HG02981 (cell line): ENCODE results near the gene SLCO2B1.

Experiments
- ATAC-seq: cut with Tn5 transposase; IDR thresholded peaks from one replicate; pipeline ENCODE4 v1.9.1; 2021; ENCODE audit warnings: mild to moderate bottlenecking, moderate library complexity; ENCODE audit not compliant: unreplicated experiment

SLCO2B1 gene

DNA sequence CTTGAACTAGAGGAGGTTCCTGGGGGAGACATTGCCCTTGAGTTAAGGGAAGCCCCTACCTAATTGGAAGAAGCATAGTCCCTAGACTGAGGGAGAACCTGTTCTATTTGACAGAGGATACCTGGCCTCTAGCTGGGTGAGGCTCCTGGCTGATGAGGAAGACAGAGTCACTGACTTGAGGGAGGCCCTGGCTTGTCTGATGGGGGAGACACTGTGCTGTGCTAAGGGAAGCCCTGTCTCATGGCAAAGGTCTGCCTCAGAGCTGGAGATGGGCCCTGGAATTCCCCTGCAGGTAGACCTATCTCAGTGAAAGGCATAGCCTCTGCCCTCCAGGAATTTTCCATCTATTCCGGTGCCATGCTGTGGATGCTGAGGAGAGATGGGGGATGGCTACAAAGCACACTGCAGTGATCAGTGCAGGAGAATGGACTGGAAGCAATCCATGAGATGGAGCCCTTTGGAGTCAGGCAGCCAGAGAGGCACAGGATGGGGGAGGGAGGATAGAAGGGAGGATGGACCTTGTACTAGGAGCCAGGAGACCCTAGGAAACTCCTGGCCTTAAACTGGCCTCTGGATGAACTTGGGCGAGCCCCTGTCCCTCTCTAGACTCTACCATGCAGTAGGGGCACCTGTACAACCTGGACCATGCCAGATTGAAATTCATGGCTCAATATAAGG is 39.9 kb downstream of the SLCO2B1 start:
- ATAC-seq, result no peak

DNA sequence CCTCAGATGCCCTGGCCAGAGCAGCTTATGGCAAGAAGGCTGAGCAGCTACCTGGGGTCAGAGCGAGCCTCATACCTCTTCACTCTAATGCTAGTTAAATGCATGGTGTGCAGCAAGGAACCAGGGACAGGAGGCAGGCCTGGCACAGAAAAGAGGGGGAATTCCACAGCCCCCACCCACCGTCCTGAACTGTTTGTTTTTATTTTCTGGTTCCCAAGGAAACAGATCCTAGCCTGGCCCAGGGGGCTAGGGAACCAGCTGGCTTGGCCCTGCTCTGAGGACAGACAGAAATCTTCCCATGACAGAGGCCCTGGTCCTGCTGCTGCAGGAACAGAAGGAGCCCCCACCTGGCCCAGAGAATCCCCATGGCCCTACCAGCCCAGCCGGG is 40.4 kb downstream of the SLCO2B1 start:
- no peak for ATAC-seq

DNA sequence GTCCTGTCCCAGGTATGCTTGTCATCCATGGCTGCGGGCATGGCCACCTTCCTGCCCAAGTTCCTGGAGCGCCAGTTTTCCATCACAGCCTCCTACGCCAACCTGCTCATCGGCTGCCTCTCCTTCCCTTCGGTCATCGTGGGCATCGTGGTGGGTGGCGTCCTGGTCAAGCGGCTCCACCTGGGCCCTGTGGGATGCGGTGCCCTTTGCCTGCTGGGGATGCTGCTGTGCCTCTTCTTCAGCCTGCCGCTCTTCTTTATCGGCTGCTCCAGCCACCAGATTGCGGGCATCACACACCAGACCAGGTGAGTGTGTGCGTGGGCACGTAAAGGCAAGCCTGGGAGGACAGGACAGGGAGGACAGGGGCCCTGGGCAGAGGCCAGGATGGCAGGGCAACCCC is 42.4 kb downstream of the SLCO2B1 start:
- ATAC-seq, result no peak

DNA sequence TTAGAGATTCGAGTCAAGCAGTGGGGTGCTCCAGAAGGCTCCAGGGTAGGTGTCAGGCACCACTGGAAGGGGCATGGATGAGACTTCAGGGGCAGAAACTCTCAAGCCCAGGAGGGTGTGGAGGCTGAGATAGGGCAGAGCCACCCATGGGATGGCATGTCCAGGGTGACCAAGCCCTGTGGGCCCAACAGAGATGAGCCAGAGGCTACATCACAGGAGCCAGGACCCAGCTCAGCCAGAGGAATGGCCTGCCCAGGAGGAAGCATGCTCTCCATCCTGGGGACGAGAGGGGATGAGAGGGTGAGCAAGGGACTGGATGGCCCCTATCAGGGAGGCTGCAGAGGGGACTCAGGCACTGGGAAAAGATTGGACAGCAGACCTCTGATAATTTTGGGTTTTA is 42.8 kb downstream of the SLCO2B1 start:
- no peak for ATAC-seq

DNA sequence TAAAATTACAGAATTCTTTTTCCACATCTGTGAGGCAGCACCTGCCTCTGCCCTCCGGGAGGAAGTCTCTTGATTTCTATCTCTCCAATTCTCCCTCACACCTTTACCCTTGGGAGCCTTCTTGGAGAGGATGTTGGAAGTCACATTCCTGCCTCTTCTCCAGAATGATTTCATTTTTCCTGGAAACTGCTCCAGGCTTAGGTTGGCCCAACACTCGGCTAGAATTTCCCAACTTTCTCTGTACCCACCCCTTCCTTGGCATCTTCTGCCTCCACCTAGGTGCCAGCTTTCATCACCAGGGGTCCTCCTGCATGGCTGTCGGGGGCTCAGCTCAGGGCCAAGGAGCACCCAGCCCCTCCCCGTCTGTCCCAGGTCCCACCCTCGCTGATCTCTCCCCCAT is 43.2 kb downstream of the SLCO2B1 start:
- ATAC-seq, result no peak

DNA sequence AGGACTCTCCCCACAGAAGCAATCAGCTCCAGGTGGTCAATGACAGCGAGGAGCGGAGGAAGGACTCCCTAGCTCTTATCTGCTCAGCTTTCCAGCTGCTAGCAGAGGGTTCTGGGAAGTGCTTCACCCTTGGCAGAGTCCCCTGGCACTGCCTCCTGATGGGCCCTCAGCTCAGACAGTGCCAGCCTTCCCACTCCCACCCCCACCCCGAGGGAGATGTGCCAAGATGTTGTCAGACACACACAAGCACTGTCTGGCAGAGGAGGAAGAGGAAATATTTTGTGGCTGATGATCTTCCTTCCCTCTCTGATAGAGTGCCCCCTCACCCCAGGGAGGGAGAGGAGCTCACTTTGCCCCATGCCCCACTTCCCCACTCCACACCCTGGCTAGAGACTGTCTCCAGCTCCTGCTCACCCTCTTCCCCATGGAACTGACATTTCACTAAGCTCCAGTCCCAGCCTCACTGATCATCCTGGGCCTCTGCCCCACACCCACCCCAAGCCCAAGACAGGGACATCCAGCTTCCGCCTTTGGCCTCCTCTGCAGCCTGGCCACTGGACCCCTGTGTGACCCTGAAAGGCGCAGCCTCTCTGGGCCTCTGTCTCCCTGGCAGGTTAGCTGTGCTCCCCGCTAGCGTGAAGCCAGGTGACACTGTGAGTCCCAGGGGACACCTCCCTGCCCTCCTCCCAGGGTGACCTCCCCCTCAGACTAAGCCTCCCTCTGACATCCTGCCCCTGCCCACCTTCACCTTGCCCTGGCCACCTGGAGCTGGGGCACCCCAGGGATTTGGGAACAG is 44.5 kb downstream of the SLCO2B1 start:
- no peak for ATAC-seq

DNA sequence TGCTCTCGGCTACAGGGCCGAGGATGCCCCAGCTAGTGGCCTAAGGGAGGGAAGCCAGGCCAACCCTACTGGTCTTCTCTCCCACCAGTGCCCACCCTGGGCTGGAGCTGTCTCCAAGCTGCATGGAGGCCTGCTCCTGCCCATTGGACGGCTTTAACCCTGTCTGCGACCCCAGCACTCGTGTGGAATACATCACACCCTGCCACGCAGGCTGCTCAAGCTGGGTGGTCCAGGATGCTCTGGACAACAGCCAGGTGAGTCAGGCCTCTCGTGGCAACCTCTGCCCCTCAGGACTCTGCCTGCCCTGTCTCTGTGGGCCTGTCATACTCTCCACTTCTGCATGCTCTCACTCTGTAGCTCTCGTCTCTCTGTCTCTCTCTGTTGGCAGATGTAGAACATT is 45.5 kb downstream of the SLCO2B1 start:
- no peak for ATAC-seq

DNA sequence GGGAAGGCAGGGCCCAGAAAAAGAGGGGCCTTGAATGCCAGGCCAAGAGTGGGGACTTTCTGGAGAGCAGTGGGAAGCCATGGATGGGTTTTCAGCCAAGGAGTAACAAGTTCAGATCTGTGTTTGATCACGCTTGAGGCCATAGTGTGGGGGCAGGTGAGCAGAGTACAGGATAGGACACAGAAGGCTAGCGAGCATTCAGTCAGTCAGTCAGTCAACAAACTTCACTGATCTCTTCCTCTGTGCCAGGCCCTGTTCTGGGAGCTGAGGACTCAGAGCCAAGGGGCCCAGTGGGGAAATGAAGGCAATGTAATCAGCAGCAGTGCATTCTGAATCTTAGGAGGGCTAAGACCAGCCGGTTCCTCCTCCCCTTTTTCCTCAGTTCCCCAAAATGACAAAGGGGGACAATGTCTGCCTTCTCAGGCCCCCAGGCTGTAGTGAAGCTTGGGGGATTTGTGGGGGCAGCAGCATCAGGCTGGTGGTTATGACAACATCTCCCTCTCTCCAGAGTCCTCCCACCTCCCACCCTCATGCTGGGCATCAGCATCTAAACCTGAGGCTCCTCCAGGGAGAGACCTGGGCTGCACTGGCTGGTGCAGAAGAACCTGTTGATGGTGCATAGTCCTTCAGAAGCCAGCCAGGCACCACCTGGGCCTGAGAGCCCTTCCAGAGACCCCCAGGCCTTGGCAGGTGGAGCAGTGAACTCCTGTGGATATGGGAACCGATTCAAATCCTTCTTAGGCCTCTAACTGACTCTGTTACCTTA is 46.8 kb downstream of the SLCO2B1 start:
- ATAC-seq, result no peak

DNA sequence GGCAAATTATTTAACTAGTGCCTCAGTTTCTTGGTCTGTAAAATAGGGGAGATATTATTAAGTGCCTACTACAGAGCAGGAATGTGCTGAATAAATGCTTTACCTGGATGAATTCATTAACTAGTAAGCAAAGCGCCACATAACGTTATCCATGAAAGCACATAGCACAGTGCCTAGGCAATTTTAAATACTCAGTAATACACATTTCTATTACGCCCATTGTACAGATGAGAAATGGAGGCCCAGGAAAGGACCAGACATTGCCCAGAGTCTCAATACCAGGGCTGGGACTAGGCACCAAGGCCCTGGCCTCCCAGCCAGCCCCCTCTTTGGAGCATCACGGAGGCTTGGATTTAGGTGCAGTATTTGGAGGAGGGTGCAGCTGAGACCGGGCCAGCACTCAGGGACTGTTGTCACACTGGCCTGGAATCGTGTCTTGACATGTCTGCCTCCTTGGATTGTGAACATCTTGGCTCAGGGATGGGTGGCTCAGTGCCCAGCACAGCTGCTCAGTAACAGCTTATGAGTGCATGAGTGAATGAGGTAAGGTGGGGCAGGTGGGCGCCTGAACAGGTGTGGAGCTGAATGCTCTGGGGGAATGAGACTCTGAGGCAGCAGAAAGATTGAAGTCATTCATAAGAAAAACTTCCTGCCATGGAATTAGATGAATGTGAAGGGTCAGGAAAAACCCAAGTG is 47.5 kb downstream of the SLCO2B1 start:
- no peak for ATAC-seq

DNA sequence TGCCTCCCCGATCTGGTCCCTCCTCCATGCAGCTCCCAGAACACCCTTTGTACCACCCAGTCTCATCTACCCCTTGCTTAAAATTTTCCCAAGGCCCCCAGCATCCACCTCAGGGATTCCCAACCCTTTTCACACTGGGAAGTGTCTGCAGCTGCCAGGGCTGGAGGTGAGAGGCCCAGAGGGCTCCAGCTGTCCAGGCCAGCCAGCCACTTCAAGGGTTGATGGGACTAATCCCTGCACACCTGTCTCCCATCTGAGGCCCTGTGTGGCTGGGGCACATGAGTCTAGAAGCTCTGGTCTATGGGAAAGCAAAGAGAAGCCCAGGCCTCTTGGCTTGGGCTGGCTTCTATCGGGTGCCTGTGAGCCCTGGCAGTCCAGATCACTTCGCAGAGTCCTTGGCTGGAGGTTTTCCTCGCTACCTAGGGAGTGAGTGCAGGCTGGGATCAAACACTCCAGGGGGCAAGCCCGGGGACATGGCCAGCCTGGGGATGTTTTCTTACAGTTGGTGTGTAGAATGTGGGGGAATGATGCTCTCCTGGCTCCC is 48.6 kb downstream of the SLCO2B1 start:
- ATAC-seq, result no peak

DNA sequence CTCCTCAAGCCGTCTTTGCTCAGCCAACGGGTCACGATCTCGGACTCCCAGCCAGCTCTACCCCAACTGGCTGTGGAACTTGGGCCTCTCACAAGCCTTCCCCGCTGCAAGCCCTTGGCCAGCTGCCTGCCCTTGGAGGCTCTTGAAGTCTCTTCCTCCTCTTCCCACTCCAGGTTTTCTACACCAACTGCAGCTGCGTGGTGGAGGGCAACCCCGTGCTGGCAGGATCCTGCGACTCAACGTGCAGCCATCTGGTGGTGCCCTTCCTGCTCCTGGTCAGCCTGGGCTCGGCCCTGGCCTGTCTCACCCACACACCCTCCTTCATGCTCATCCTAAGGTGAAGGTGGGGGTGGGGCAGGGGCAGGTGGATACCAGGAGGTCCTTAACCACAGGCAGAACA is 49.1 kb downstream of the SLCO2B1 start:
- ATAC-seq, result no peak

DNA sequence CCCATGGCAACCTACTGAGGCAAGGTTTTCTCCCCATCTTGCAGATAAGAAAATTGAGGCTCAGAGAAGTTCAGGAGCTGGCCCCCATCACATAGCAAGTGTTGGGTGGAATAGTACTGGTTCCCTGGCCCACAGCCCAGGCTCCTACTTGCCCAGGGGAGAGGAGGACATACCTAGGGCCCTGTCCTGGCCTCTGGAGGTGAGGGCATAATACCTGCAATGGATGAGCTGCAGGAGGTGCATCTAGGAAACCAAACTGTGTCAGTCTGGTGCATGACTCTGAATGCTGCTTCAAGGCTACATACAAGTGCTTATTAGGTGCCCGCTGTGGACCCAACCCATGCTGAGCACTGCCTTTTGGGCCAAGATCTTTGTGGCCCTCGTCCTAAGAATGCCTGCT is 49.6 kb downstream of the SLCO2B1 start:
- no peak for ATAC-seq

DNA sequence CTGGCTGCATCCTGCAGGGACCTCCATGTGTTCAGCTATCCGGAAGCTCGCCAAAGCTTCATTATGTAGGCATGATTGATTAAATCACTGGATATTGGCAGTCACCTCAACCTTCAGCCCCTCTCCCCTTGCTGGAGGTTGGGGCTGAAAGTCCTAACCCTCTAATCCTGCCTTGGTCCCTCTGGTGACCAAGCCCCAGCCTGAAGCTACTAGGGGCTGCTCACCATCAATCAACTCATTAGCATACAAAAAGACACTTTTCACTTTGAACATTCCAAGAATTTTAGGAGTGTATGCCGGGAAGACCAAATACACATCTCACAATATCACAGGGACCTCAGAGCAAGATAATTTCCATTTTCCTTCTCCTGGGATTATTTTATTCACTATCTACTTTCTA is 50.9 kb downstream of the SLCO2B1 start:
- ATAC-seq, result no peak

DNA sequence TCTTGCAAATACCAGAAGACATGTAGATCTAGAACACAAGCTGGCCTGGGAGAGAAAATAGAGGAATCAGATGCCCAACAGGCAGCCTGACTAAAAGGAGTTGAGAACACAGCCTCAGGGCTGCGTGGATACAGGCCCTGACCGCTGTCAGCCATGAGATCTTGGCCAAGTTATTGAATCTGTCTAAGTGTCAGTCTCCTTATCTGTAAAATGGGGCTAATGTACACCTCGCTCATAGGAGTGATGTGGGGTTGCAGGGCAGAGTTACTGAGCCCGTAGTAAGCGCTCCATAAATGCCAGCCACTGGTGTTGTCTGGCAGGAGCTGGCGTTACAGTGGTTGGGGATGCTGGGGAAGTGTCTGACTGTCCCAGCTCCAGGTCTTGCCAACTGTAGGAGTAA is 51.3 kb downstream of the SLCO2B1 start:
- ATAC-seq, result no peak

DNA sequence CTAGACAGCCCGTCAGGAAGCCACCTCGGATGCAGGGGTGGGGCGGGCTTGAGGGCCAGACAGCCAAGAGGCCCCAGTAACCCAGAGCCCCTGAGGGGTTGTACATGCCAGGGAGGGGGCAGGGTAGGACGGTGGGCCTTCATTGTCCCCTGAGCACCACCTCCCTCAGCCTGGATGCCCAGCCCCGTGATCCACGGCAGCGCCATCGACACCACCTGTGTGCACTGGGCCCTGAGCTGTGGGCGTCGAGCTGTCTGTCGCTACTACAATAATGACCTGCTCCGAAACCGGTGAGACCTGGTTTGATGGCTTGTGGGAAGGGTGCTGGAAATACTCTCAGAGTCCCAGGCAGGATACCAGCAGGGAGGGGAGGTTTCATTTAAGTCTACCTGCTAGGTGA is 52.2 kb downstream of the SLCO2B1 start:
- ATAC-seq, result no peak

DNA sequence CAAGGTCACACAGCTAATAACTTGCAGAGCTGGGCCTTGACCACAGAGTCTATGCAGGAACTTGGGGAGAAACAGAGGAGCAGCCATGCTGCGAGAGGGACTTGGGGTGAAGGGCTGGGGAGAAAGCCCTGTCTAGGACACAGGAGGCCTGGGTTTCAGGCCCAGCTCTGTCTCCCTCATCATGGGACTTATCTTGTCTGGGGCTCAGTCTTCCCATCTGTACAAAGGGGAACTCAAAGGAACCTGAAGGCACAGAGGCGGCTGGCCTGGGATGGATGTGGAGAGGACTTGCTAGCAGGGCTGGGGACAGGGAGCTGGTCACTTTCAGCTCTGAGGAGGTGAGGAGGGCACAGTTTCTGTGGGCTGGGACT is 52.7 kb downstream of the SLCO2B1 start:
- no peak for ATAC-seq

DNA sequence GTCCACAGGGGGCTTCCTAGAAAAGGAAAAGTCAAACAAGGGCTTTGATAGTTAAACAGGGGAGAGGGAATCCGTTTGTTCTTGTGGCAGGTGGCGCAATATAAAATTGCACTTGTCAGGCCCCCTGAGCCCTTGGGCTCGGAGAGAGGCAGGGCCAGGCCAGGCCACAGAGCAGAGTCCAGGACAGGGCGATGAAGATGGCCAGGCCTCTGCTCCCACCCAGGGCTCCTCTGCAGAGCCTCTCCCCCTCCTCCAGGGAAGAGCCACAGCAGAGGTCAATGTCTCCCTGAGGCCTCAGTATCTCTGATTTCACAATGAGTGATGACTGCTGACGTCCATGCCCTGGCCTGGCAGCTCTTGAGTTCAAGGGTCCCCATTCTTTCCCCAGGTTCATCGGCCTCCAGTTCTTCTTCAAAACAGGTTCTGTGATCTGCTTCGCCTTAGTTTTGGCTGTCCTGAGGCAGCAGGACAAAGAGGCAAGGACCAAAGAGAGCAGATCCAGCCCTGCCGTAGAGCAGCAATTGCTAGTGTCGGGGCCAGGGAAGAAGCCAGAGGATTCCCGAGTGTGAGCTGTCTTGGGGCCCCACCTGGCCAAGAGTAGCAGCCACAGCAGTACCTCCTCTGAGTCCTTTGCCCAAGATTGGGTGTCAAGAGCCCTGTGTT is 53.2 kb downstream of the SLCO2B1 start:
- no peak for ATAC-seq

DNA sequence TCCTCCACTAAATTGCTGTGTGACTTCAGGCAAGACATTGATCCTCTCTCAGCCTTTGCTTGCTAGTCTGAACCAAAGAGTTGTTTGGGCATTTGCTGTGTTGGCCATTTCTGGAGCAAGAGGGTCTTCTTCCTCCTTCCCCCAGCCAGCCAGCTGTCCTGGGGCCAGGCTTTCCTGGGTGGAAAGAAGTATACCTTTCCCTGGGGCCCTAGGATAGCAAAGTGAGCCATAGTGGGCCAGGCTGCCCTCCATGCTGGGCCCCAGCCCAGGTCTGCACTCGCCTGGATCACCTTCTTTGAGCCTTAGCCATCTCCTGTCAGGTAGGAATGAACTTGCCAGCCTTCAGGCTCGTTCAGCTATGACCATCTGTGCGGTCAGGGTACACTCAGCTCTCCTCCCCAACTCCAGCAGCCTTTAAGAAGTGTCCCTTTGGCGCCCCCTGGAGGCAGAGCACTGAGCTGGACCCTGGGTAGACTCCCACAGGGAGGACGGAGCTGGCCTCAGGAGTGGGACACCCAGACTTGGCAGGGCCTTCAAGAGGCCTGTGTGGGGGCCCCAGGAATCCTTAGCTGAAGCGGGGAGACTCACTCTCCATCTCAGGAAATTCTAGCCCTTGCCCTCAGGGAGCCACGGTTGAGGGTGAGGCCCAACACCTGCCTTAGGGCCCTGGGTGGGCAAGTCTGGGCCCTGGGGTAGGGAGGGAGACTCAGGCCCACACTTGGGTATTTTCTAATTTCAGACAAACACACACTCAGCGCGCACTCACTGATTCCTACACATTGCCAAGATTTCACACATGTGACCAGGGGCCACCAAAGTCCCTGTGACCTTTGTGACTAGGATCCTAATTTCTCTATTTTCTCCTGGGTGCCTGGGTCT is 54.0 kb downstream of the SLCO2B1 start:
- peak; percentile 67 for ATAC-seq

DNA sequence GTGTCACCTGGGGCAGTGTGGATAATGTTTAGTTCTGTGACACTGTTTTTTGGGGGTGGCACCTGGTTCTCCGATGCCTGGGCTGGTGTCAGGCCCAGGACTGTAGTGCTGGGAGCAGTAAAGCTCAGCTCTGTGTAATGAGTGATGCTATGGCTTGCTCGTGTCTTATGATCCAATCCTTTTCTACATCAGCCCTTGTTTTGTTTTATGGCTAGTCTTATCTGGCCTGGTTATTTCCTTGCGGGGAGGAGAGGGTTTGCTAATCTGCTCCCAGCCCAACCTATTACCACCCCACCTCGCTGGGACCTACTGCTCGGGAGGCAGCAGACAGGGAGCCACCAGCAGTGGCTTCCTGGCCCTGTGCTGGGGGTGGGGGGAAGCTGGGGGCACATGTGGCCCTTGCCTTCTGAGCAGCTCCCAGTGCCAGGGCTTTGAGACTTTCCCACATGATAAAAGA is 54.7 kb downstream of the SLCO2B1 start:
- ATAC-seq, result no peak

DNA sequence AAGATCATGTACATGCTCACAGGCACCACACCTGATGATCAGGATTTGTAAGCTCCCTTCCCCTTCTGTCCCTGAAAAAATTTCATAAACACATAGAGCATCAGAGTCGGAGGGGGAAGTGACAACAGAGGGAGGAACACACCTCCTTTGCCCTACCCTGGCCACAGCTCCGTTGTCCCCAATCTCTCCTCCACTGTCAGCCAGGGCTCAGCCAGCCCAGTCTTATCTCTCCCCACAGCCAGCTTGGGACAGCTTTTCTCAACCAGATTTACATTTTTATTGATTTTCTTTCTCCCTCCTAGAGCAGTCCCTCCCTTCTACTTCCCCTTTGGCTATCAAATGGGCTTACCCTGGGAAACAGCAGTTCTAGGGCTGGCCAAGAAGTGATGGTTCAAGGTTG is 57.5 kb downstream of the SLCO2B1 start:
- ATAC-seq, result no peak
